Measurements from ENCODE around the gene LRMDA.

LRMDA gene

GRCh38 chr10:75649466-75649865, 218.0 kb downstream of the LRMDA start:
- DNase-seq = no peak

- no peak for DNase-seq
These were observed 219.2 kb downstream of the LRMDA start for GRCh38 chr10:75650648-75651047.

- no peak for DNase-seq
These were observed 220.0 kb downstream of the LRMDA start for GRCh38 chr10:75651417-75651816.

GRCh38 chr10:75652146-75652740, 220.8 kb downstream of the LRMDA start:
- DNase-seq = no peak

- no peak for DNase-seq
These were observed 222.3 kb downstream of the LRMDA start for GRCh38 chr10:75653761-75654160.

- no peak for DNase-seq
These were observed 222.8 kb downstream of the LRMDA start for GRCh38 chr10:75654171-75654771.

- no peak for DNase-seq
These were observed 223.3 kb downstream of the LRMDA start for GRCh38 chr10:75654772-75655171.

- DNase-seq = no peak
These were observed 224.5 kb downstream of the LRMDA start for GRCh38 chr10:75655791-75656451.

GRCh38 chr10:75657351-75657750, 225.9 kb downstream of the LRMDA start:
- no peak for DNase-seq

GRCh38 chr10:75658036-75658435, 226.6 kb downstream of the LRMDA start:
- no peak for DNase-seq

- no peak for DNase-seq
These were observed 227.1 kb downstream of the LRMDA start for GRCh38 chr10:75658496-75658895.

- DNase-seq = no peak
These were observed 227.5 kb downstream of the LRMDA start for GRCh38 chr10:75658915-75659314.

GRCh38 chr10:75660823-75661222, 229.4 kb downstream of the LRMDA start:
- DNase-seq = no peak

GRCh38 chr10:75662715-75663114, 231.3 kb downstream of the LRMDA start:
- no peak for DNase-seq

- DNase-seq = no peak
These were observed 232.7 kb downstream of the LRMDA start for GRCh38 chr10:75663947-75664664.

GRCh38 chr10:75664968-75665367, 233.5 kb downstream of the LRMDA start:
- no peak for DNase-seq

- no peak for DNase-seq
These were observed 234.3 kb downstream of the LRMDA start for GRCh38 chr10:75665707-75666106.

- no peak for DNase-seq
These were observed 240.8 kb downstream of the LRMDA start for GRCh38 chr10:75672111-75672671.

GRCh38 chr10:75672842-75673241, 241.4 kb downstream of the LRMDA start:
- DNase-seq = no peak

- DNase-seq = no peak
These were observed 246.1 kb downstream of the LRMDA start for GRCh38 chr10:75677541-75677940.

- no peak for DNase-seq
These were observed 247.1 kb downstream of the LRMDA start for GRCh38 chr10:75678527-75678926.

GRCh38 chr10:75679536-75679935, 248.1 kb downstream of the LRMDA start:
- no peak for DNase-seq

GRCh38 chr10:75681334-75681733, 249.9 kb downstream of the LRMDA start:
- DNase-seq = no peak

Measured in activated CD4-positive, alpha-beta T cell treated with anti-CD3 and anti-CD28 coated beads, Interleukin-10, Interleukin-2, amounts not matched to agents 100 ng/mL and 50 ng/mL, durations not matched to agents 16 hours and 8 hours (primary cell).